NCI-H2196 (cell line): ENCODE results near the gene NCK2.

Experiments
- DNase-seq: peaks from one replicate; lab custom pipeline; 2025; ENCODE audit not compliant: unreplicated experiment; lab: John Stamatoyannopoulos, UW

The NCK2 gene

GRCh38 chr2:105734762-105735538 lies 9.8 kb upstream of the NCK2 start:
- DNase-seq, result no peak

GRCh38 chr2:105736145-105736544 lies 8.6 kb upstream of the NCK2 start:
- no peak for DNase-seq

- no peak for DNase-seq
These were observed 6.6 kb upstream of the NCK2 start for GRCh38 chr2:105737980-105738657.

DNA sequence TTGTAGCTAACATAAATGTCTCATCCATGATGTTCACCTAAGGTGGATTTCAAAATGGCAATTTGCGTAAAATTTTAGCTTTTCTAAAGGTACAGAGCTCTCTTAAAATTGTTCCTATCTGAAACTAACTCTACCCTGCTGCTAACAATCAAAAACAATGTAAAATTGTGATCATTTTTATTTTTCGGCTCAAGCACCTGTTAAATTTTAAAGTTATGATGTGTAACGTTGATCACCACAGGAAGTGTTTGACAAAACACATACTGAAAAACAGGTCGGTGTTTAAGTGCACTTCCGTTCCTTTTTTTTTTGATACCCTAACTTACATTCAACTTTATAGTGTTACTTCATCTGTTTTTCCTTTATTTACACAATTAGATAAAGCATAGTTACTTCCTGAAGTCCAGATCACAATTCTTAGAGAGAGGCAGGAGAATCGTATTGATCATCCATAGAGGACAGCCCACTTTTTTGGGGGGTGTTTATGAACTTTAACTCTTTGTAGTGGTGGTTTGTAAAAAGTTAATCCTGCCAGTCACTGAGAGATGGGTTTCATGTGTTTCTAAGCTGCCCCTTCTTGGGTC lies 6.0 kb upstream of the NCK2 start:
- DNase-seq, result no peak

DNA sequence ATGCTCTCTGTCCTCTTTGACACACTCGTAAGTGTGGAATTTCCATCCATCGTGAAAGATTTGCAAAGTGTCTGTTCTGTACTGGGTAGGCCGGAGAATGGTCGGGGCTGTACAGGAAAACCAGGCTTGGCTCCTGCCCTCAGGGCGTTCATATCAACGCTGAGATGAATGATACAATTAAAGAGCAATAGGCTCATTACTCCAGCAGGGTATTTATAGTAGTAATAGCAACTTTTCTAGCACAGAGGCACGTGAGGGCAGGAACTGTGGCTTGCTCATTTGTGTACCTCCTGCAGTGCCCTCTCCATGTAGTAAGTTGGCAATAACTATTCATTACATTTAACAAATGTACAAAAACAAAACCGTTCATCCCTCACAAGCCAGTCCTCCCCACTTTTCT lies 5.3 kb upstream of the NCK2 start:
- no peak for DNase-seq

DNA sequence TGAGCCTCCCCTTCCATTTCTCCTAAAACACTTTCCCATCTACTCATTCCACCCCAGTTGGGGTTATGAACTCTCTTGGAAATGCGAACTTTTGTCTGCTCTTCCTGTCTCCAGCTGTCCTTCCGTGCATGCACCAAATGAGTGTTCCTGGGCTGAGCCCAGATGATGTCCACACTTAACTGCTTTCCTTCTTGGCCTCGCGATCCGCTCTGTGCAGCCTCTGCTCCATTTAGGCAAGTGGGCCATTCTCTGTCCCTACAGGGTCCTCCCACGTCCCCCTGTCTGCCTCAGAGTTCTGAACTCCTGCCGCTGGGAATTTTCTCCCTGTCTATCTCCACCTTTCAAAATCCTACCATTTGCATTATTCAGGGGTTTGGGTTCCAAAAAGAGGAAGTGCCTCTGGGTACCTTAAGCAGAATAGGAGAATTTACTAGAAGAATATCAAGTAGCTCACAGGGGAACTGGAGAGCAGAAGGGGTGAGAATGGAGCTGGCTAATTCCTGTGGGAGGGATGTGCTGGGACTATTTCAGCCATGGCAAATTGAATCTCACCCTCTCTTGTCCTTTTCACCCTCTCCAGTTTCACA lies 4.7 kb upstream of the NCK2 start:
- no peak for DNase-seq

DNA sequence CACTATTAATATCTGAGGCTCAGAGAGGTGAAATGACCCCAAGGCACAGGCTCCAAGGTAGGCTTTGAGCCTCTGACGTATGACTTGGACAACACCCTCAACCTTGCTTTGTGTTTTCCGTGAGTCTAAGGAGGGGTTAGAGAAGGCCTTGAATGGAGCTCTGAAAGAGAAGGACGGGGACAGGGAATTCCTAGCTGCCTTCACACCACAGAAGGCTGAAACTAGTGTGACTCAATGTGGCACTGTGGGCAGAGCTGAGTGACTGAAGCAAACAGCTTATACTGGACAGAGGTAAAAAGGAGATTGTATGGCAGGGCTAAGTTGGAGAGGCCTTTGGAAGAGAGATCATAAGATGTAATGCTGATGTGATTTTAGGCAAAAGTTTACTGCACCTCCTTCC lies 3.5 kb upstream of the NCK2 start:
- no peak for DNase-seq

GRCh38 chr2:105741617-105742016 lies 3.1 kb upstream of the NCK2 start:
- DNase-seq, result no peak

DNA sequence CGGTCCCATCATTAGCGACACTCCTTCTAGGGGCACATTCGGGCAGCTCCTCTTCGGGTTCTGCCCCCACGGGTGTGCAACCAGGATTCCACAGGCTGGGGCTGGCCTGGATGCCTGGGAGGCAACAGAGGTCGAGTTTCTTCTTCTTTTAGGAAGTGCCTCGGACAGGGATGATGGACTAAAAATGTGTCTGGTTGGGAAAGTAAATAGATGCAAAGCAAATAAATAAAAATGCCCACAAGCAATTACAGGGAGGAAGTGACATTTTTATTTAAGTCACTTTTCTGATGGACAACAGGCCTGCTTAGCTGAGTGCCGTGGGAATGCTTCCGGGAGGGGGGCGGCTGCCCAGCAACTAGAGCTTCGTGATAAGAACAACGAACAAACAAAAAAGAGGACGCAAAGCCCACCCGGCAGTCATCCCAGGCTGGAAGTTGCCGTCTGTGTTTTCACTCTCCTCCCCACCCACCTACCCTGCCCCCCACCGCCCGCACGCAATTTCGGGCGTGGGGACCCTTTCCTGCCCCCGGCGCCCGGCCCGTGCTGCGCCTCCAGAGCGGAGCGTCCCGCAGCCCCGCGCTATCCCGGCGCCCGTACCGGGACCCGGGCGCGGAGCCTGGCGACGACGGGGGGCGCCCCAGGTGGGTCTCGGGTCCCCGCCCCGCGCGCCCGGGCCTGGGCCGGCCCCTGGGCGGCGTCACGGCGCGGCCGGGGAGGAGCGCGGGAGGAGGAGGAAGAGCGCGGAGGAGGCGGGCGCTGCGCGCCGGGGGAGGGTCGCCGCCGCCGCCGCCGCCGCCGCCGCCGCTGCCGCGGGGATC lies 412 bp upstream of the NCK2 start:
- peak; percentile 69 for DNase-seq

GRCh38 chr2:105746177-105747080 lies 1.7 kb downstream of the NCK2 start:
- DNase-seq, result no peak

- no peak for DNase-seq
These were observed 2.7 kb downstream of the NCK2 start for GRCh38 chr2:105747254-105747894.

DNA sequence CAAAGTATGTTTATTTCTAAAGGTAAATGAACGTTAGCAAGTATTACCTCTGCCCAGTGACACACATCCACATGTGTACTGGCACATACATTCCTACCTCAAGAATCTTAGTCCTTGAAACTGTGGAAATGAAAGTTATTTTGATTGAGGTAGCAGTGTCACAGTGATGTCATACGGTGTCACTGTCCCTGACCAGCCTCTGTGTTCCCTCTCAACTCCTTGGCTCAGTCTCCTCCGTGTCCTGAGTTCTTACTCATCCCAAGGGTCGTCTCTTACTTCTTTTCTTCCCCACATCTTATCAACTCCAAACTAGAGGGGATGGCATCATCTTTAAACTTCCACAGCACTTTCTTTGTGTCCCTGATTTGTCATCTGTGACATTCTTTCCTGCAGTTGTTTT lies 3.3 kb downstream of the NCK2 start:
- no peak for DNase-seq

DNA sequence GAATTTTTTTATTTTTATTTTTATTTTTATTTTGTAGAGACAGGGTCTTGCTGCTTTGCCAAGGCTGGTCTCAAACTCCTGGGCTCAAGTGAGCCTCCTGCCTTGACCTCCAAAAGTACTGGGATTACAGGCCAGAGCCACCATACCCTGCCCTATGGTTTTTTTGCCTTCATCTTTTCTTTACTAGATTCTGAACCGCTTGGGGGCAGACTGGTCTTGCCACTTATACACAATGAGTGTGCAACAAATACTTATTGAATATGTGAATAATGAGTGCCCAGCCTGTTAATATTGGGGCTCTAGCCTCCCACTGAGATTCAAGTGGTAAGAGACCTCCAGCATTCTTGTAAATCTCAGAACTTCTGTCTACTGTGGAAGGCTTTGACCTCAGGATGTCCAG lies 3.9 kb downstream of the NCK2 start:
- DNase-seq, result no peak

- DNase-seq, result no peak
These were observed 5.1 kb downstream of the NCK2 start for GRCh38 chr2:105749583-105750400.

DNA sequence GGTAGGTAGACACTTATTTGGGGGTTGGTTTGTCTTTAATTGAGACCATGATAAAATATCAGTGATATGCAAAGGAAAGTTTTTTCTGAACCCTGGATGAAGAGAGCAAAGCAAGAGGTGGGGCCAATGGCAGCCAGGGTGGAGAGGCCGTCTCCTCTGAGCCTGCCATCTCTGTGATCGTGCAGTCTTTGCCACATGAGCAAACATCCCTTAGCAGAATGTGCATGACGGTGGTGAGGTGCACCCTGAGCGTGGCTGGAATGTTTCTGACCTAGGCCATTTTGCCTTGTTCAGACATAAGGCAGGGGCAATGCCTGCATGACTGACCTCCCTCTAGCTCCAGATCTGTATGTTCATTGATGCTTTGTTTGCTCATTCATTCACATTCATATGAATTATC lies 6.0 kb downstream of the NCK2 start:
- no peak for DNase-seq

DNA sequence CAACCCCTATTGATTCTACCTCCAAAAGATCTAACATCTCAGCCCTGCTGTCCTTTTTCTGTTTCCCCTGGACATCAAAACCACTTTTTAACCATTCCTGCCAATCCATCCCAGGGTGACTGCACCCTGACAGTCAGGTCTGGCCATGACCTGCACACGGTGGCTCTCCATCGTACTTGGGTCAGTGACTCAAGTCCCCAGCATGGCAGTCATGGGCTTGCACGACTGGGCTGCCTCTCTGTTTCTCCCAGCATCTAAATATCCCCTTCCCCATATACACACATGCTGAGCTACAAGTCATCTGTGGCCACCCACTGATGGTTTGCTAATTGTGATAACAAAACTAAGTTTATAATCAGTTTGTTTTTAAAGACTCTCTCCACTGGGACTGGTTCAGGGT lies 6.6 kb downstream of the NCK2 start:
- no peak for DNase-seq

GRCh38 chr2:105752691-105753358 lies 8.1 kb downstream of the NCK2 start:
- no peak for DNase-seq

- no peak for DNase-seq
These were observed 8.7 kb downstream of the NCK2 start for GRCh38 chr2:105753380-105753779.
